ENCODE data around the gene TACC2.
"Not testable (repeated sequence)": the region's sequence is repeated elsewhere in the genome, so short reads cannot be mapped to it uniquely, and the experiment has no call there.

The TACC2 gene

GRCh38 chr10:122057841-122058413, 69.0 kb downstream of the TACC2 start:
- DNase-seq (ENCODE audit: low read depth), result no peak
- TF ChIP-seq, protein P1, sequence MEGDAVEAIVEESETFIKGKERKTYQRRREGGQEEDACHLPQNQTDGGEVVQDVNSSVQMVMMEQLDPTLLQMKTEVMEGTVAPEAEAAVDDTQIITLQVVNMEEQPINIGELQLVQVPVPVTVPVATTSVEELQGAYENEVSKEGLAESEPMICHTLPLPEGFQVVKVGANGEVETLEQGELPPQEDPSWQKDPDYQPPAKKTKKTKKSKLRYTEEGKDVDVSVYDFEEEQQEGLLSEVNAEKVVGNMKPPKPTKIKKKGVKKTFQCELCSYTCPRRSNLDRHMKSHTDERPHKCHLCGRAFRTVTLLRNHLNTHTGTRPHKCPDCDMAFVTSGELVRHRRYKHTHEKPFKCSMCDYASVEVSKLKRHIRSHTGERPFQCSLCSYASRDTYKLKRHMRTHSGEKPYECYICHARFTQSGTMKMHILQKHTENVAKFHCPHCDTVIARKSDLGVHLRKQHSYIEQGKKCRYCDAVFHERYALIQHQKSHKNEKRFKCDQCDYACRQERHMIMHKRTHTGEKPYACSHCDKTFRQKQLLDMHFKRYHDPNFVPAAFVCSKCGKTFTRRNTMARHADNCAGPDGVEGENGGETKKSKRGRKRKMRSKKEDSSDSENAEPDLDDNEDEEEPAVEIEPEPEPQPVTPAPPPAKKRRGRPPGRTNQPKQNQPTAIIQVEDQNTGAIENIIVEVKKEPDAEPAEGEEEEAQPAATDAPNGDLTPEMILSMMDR (IDR thresholded peaks at IDR 0.05; ENCODE audit: low read depth, low read length, missing control alignments), result no peak

GRCh38 chr10:122060250-122060649, 71.3 kb downstream of the TACC2 start:
- TF ChIP-seq, protein P1 (IDR thresholded peaks at IDR 0.05; ENCODE audit: low read depth, low read length, missing control alignments), result no peak
- no peak for DNase-seq (ENCODE audit: low read depth)
- no peak overlapping the region for H3K4me3 ChIP-seq (ENCODE audit: low read depth, low read length)

More at GRCh38 chr10:122057841-122058413, 69.0 kb downstream of the TACC2 start:
- no peak overlapping the region for H3K4me3 ChIP-seq (ENCODE audit: low read depth, low read length)

DNA sequence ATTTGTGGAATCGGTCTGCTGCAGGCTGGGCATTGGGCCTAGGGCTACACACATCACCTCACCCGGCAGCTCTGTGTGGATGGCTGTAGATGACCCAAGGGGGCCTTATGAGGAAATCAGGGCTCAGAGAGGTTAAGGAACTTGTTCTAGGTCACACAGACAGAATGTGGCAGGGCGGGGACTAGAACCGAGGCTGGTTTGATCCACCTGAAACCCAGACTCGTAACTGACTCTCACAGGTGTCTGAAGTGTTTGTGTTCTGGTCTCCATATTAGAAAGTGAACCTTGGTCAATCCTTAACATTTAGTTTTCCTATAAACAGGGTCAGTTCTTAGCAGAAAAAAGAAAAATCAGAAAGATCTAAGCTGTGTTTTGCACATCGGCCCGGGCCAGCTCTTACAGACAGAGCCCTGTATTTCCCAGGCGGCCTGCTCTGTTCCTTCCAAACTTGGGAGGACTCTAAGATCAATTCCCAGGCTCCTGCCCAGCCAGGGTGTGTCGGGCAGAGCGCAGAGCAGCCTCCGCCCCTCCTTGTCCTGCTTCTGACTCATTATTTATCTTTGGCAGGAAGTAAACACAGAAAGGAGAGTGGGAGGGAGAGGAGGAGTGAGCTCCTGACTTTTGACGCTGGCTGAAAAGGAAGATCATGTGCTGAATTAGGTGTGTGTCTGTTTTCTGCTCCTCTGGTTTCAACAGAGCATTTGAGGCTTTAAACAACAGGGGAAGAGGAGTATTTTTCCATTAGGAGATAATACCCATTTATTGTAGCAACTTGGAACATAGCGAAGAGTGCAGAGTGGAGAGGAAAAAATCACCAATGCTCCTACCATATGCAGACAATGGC, 74.1 kb downstream of the TACC2 start:
- TF ChIP-seq, protein P1 (IDR thresholded peaks at IDR 0.05; ENCODE audit: low read depth, low read length, missing control alignments), result no peak
- no peak for DNase-seq (ENCODE audit: low read depth)
- H3K4me3 ChIP-seq (ENCODE audit: low read depth, low read length), result no peak overlapping the region

- H3K4me3 ChIP-seq (ENCODE audit: low read depth, low read length); DNase-seq (ENCODE audit: low read depth): not testable (repeated sequence)
Observed at GRCh38 chr10:122066337-122066939, 77.5 kb downstream of the TACC2 start.

- DNase-seq (ENCODE audit: low read depth), result no peak
- TF ChIP-seq, protein P1 (IDR thresholded peaks at IDR 0.05; ENCODE audit: low read depth, low read length, missing control alignments), result no peak
- no peak overlapping the region for H3K4me3 ChIP-seq (ENCODE audit: low read depth, low read length)
Observed at GRCh38 chr10:122068844-122069243, 79.9 kb downstream of the TACC2 start.

DNA sequence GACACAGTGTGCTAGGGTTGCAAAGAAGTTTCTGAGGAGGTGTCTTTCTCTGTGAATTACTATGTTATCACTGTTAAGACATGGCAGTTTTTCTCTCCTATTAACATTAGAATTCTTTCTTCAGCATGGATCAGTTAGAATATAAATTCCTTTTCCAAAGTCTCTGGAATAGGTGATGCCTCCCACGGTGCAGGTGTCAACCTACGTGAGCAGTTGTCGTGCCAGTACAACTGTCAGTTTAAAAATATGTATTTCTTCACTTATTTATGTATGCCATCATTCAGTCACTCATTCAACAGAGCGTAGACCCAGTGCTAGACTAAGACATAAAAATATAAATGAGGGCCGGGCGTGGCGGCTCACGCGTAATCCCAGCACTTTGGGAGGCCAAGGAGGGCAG, 83.5 kb downstream of the TACC2 start:
- TF ChIP-seq, protein P1 (IDR thresholded peaks at IDR 0.05; ENCODE audit: low read depth, low read length, missing control alignments), result no peak
- no peak overlapping the region for H3K4me3 ChIP-seq (ENCODE audit: low read depth, low read length)
- no peak for DNase-seq (ENCODE audit: low read depth)

- no peak overlapping the region for H3K4me3 ChIP-seq (ENCODE audit: low read depth, low read length)
- no peak for DNase-seq (ENCODE audit: low read depth)
- TF ChIP-seq, protein P1 (IDR thresholded peaks at IDR 0.05; ENCODE audit: low read depth, low read length, missing control alignments), result no peak
Observed at GRCh38 chr10:122073508-122073907, 84.5 kb downstream of the TACC2 start.

Measured in GM12864 (cell line).